DMS 273 (cell line): ENCODE measurements around the gene ZBTB45.
"Not testable (repeated sequence)": the region's sequence is repeated elsewhere in the genome, so short reads cannot be mapped to it uniquely, and the experiment has no call there.

ENCODE experiments used
- DNase-seq: peaks from one replicate; lab custom pipeline; 2025; ENCODE audit not compliant: unreplicated experiment; lab: John Stamatoyannopoulos, UW

Gene ZBTB45

GRCh38 chr19:58511353-58512208, 8.0 kb downstream of the ZBTB45 start, which contains the start of gene SLC27A5:
Gene SLC27A5 (minus strand): TSS chr19:58511992. CDS start chr19:58511955, 37 bp downstream.
- DNase-seq, result no peak

- no peak for DNase-seq
These were observed 9.3 kb downstream of the ZBTB45 start for GRCh38 chr19:58510084-58510862.

- DNase-seq, result no peak
These were observed 9.9 kb downstream of the ZBTB45 start for GRCh38 chr19:58509731-58510083.

GRCh38 chr19:58507602-58508223, 11.9 kb downstream of the ZBTB45 start:
- DNase-seq, result not testable (repeated sequence)

- DNase-seq, result no peak
These were observed 19.4 kb downstream of the ZBTB45 start for GRCh38 chr19:58500242-58500641.

GRCh38 chr19:58499021-58499927, 20.3 kb downstream of the ZBTB45 start:
- DNase-seq, result peak; percentile 100

- DNase-seq, result no peak
These were observed 21.1 kb downstream of the ZBTB45 start for GRCh38 chr19:58498316-58499020.

- no peak for DNase-seq
These were observed 21.9 kb downstream of the ZBTB45 start for GRCh38 chr19:58497634-58498170.

GRCh38 chr19:58492265-58492664, 27.3 kb downstream of the ZBTB45 start:
- DNase-seq, result no peak

- DNase-seq, result no peak
These were observed 28.2 kb downstream of the ZBTB45 start for GRCh38 chr19:58491393-58491792.

GRCh38 chr19:58484349-58484748, 35.3 kb downstream of the ZBTB45 start:
- peak; percentile 38 for DNase-seq

- DNase-seq, result no peak
These were observed 35.8 kb downstream of the ZBTB45 start for GRCh38 chr19:58483776-58484175.

- no peak for DNase-seq
These were observed 37.2 kb downstream of the ZBTB45 start for GRCh38 chr19:58482372-58482771.

GRCh38 chr19:58480831-58481230, 38.8 kb downstream of the ZBTB45 start:
- no peak for DNase-seq

GRCh38 chr19:58480481-58480830, 39.2 kb downstream of the ZBTB45 start:
- DNase-seq, result no peak

GRCh38 chr19:58479736-58480480, 39.7 kb downstream of the ZBTB45 start:
- DNase-seq, result no peak

GRCh38 chr19:58479303-58479702, 40.3 kb downstream of the ZBTB45 start:
- no peak for DNase-seq

GRCh38 chr19:58477871-58478270, 41.7 kb downstream of the ZBTB45 start:
- no peak for DNase-seq

- no peak for DNase-seq
These were observed 42.5 kb downstream of the ZBTB45 start for GRCh38 chr19:58477130-58477529.
